H7 (cell line): Measurements from ENCODE around the gene SPTBN4. TPM values are rescaled to one million over a fixed set of nuclear protein-coding genes. Genes with fewer than 3 reads are reported as not detected.
A peak's percentile ranks its signal among the peaks of the same experiment; 100 is the strongest.

Source experiments
- DNase-seq: peaks from one replicate; pipeline ENCODE4 v3.0.0; 2012
- H3K27me3 ChIP-seq: 2 replicates; pipeline ENCODE4 v1.6.0; 2011; ENCODE audit warnings: mild to moderate bottlenecking, low read length; ENCODE audit not compliant: control insufficient read depth, insufficient read depth
- H3K36me3 ChIP-seq: replicated peaks from 2 replicates; pipeline ENCODE4 v1.5.1; 2011; ENCODE audit warnings: low read length; ENCODE audit not compliant: control insufficient read depth, insufficient read depth
- H3K4me3 ChIP-seq: 2 replicates; pipeline ENCODE4 v1.5.1; 2011; ENCODE audit warnings: low read depth, mild to moderate bottlenecking, control low read depth, low read length, moderate library complexity; ENCODE audit not compliant: insufficient read depth
- total RNA-seq: library from RNA; depleted of rRNA; stranded (reverse); fragments of >200 nt; shearing (Covaris generic); gene quantifications from 2 replicates; pipeline ENCODE4 v1.2.3, GENCODE V29; 2014

SPTBN4 gene
- total RNA-seq, 1 experiment from 2014 or later, result 1.1 TPM

GRCh38 chr19:40576585-40577451 is 110.0 kb downstream of the SPTBN4 start, which contains the start of gene SHKBP1:
Gene SHKBP1 (plus strand): TSS chr19:40576873. CDS start chr19:40576900, 27 bp downstream.
- Histone ChIP-seq H3K27me3 (no peaks in the 10 kb centered on the region; the same call in 1 of the 2 replicates), H3K4me3 (peak within 1 kb of the TSS; percentile 82), H3K36me3 (peaks cover 3% of the 10 kb centered on the region)
- DNase-seq, result peak; percentile 99

DNA sequence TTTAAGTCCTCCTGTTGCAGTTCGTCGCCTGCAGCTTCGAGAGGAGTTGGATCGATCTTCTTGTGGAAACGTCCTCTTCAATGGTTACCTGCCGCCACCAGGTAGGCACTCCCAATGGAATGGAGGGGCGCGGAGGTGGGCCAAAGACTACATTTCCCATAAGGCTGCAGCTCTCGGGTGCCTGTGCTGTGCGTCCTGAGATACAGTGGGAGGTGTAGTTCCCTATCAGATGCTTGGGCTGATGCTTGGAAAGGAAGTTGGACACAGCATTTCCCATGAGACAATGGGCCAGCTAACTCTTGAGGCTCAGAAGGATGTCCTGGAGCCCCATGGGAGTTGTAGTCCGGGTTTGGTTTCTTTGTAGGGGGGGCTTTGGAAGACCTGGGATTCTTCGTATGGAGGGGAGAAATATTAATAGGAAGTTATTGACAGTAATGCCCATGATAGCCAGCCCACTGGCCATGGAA is 111.7 kb downstream of the SPTBN4 start:
- Histone ChIP-seq H3K36me3 (peaks cover 6% of the 10 kb centered on the region), H3K4me3 (no peak overlapping the region), H3K27me3 (no peaks in the 10 kb centered on the region; the same call in 1 of the 2 replicates)
- peak; percentile 92 for DNase-seq

DNA sequence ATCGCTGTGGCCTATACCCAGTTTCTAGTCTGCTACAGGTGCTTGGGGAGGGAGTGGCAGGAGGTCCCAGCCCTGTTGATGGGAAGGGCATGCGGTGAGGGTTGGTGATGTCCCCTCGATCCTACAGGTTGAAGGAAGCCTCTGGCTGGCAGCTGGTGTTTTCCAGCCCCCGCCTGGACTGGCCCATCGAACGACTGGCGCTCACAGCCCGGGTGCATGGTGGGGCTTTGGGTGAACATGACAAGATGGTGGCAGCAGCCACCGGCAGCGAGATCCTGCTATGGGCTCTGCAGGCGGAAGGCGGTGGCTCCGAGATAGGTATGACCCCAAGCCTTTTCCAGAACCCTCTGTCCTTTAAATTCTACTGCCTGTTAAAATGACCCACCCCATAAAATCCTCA is 113.8 kb downstream of the SPTBN4 start:
- no peaks in the 10 kb centered on the region for H3K27me3 ChIP-seq
- no peak for DNase-seq

DNA sequence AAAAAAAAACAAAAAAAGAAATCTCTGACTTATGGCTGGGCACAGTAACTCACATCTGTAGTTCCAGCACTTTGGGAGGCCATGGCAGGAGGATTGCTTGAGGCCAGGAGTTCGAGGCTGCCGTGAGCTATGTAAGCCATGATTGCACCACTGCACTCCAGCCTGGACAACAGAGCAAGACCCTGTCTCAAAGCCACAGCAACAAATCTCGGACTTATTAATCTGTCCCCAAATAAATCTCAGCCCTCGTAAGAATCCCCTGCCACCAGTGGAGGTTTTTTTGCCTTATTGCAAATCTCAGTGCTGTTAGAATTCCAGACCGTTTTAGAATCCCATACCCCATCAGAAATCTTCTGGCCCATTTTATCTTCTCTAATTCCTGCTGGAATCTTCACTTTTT is 114.7 kb downstream of the SPTBN4 start:
- Histone ChIP-seq H3K27me3 (no peaks in the 10 kb centered on the region), H3K4me3 (no peak overlapping the region), H3K36me3 (peaks cover 7% of the 10 kb centered on the region)
- no peak for DNase-seq

More for the DNA sequence above, 113.8 kb downstream of the SPTBN4 start:
- H3K36me3 ChIP-seq, result peaks cover 6% of the 10 kb centered on the region
- H3K4me3 ChIP-seq, result no peak overlapping the region

GRCh38 chr19:40582467-40582866 is 115.7 kb downstream of the SPTBN4 start:
- Histone ChIP-seq H3K4me3 (no peak overlapping the region), H3K36me3 (peaks cover 7% of the 10 kb centered on the region), H3K27me3 (no peaks in the 10 kb centered on the region)
- DNase-seq, result peak; percentile 4

DNA sequence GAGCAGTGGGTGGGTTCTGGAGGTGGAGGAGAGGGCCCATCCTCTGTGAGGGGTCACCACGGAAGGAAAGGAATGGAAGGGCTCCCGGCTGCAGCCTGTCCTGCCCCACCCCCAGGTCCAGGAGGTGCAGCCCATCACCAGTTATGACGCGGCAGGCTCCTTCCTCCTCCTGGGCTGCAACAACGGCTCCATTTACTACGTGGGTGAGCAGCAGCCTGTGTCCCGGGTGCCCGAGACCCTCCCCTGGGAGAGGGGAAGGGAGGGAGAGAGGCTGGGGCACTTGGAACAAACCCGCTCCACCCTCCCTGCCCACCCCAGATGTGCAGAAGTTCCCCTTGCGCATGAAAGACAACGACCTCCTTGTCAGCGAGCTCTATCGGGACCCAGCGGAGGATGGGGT is 116.5 kb downstream of the SPTBN4 start:
- no peak overlapping the region for H3K4me3 ChIP-seq
- peaks cover 8% of the 10 kb centered on the region for H3K36me3 ChIP-seq
- H3K27me3 ChIP-seq, result no peaks in the 10 kb centered on the region
- DNase-seq, result no peak

DNA sequence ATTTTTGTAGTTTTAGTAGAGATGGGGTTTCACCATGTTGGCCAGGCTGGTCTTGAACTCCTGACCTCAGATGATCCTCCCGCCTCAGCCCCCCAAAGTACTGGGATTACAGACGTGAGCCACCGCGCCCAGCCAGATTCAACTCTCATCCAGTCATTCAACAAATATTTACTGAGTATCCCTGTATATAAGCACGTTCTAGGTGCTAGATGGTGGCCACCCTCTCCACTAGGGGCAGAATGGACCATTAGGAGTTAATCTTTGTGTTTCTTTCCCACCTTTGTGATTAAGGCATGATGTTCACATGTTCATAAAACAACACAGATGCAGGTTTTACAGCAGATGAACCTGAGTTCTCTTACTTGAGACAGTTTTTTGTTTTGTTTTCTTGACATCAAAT is 117.2 kb downstream of the SPTBN4 start:
- Histone ChIP-seq H3K27me3 (no peaks in the 10 kb centered on the region), H3K4me3 (no peak overlapping the region), H3K36me3 (peaks cover 10% of the 10 kb centered on the region)
- no peak for DNase-seq

GRCh38 chr19:40585241-40585981 is 118.6 kb downstream of the SPTBN4 start:
- H3K4me3 ChIP-seq, result no peak overlapping the region
- H3K27me3 ChIP-seq, result no peaks in the 10 kb centered on the region
- DNase-seq, result no peak
- H3K36me3 ChIP-seq, result peaks cover 10% of the 10 kb centered on the region

GRCh38 chr19:40585982-40586422 is 119.2 kb downstream of the SPTBN4 start:
- DNase-seq, result no peak
- H3K27me3 ChIP-seq, result no peaks in the 10 kb centered on the region
- H3K36me3 ChIP-seq, result peaks cover 7% of the 10 kb centered on the region
- no peak overlapping the region for H3K4me3 ChIP-seq

- Histone ChIP-seq H3K27me3 (no peaks in the 10 kb centered on the region), H3K36me3 (peaks cover 7% of the 10 kb centered on the region), H3K4me3 (no peak overlapping the region)
- no peak for DNase-seq
Observed at GRCh38 chr19:40586611-40587010, 119.8 kb downstream of the SPTBN4 start.

GRCh38 chr19:40588110-40588854 is 121.5 kb downstream of the SPTBN4 start:
- peaks cover 4% of the 10 kb centered on the region for H3K36me3 ChIP-seq
- H3K27me3 ChIP-seq, result no peaks in the 10 kb centered on the region
- H3K4me3 ChIP-seq, result no peak overlapping the region
- no peak for DNase-seq

DNA sequence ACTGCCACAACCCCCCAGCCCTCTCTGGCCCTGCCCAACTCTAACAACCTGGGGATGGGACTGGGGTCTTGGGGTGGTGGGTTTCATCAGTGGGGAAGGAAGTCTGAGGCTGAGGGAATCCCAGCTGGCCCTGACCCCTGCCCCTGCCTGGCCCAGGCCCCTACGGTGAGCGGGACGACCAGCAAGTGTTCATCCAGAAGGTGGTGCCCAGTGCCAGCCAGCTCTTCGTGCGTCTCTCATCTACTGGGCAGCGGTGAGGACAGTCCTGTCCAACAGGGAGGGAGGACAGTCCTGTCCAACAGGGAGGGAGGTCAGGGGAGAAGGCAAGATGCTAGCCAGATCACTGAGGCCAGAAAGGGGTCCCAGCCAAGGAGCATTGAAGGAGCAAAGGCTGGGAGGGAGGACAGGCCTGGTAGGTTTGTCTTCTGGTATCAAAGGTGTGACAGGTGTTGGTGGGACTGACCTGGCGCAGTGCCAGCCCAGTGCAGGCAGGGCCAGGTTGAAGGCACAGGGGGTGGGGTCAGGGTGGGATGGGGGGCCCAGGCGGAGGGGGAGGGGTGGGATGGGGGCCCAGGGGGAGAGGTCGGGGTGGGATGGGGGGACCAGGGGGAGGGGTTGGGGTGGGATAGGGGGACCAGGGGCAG is 122.2 kb downstream of the SPTBN4 start:
- peaks cover 4% of the 10 kb centered on the region for H3K36me3 ChIP-seq
- DNase-seq, result no peak
- H3K27me3 ChIP-seq, result no peaks in the 10 kb centered on the region
- H3K4me3 ChIP-seq, result no peak overlapping the region

- Histone ChIP-seq H3K27me3 (no peaks in the 10 kb centered on the region; the same call in 1 of the 2 replicates), H3K4me3 (no peak overlapping the region), H3K36me3 (peaks cover 4% of the 10 kb centered on the region)
- DNase-seq, result no peak
Observed at GRCh38 chr19:40589591-40590429, 123.0 kb downstream of the SPTBN4 start.
